Muscle of arm (tissue), 12 donors: ENCODE measurements around the gene ZMIZ2. TPM values are rescaled to one million over a fixed set of nuclear protein-coding genes. Genes with fewer than 3 reads are reported as not detected.
"Not testable (repeated sequence)": the region's sequence is repeated elsewhere in the genome, so short reads cannot be mapped to it uniquely, and the experiment has no call there.

ENCODE experiments used
- DNase-seq: peaks from one replicate; pipeline ENCODE4 v3.0.0-alpha.2; 2013
- polyA plus RNA-seq, 12 donors: library from polyadenylated mRNA; unstranded; fragments of 120-200 nt; gene quantifications; one replicate each; pipeline ENCODE4 v1.2.1, GENCODE V29; 2013; ENCODE audit not compliant: insufficient read length in 12 of 12

The ZMIZ2 gene
- polyA plus RNA-seq, 12 donors = 24.5 to 90.1 (median 34.1) TPM; not detected in 1

DNA sequence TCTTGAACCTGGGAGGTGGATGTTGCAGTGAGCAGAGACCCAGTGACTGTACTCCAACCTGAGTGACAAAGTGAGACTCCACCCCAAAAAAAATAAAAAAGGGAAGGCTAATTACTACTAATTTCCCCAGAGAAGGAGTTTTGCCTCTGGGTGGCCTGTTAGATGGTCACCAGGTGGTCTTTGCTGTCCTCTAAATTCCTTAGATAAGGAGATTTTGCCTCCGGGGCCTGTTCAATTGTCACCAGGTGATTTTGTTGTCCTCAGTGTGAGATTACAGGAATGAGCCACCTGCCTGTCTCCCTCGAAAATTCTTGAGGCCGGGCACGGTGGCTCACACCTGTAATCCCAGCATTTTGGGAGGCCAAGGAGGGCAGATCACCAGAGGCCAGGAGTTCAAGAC is 24.4 kb upstream of the ZMIZ2 start:
- DNase-seq = no peak

DNA sequence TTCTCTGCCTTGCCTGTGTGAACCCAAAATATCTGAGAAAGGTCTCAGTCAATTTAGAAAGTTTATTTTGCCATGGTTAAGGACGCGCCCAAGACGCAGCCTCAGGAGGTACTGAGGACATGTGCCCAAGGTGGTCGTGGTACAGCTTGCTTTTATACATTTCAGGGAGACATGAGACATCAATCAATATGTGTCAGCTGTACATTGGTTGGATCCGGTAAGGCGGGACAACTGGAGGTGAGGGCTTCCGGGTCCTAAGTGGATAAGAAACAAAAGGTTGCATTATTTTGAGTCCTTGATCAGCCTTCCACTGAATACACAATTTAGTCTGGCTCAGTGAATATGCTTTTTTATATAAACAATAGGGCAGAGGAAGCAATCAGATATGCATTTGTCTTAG is 22.4 kb upstream of the ZMIZ2 start:
- not testable (repeated sequence) for DNase-seq

DNA sequence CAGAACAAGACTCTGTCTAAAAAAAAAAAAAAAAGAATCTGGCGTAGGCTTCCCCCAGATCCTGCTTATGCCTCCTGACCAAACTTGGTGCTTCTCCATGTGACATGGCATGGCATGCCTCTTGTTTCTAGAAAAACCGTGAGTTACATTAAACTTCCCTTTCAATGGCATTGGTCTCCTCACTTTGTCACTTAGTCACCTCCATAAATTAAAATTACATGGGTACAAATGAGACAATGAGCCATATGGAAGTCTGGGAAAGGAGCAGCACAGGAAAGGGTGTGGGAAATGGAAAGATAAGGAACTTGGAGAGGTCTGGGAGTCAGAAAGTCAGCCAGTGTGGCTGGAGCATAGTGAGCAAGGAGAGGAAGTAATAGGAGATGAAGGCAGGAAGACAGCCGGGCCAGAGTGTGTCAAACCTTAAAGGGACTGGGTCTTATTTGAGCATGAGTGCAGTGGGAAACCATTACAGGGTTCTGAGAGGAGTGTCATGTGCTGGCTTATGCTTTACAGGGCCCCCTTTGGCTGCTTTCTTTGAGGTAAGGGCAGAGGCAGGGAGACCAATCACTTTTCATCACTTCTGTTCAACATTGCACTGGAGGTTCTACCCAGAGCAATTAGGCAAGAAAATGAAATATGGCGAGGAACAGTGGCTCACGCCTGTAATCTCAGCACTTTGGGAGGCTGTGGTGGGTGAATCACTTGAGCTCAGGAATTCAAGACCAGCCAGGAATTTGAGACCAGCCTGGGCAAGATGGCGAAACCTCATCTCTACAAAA is 21.3 kb upstream of the ZMIZ2 start:
- no peak for DNase-seq

DNA sequence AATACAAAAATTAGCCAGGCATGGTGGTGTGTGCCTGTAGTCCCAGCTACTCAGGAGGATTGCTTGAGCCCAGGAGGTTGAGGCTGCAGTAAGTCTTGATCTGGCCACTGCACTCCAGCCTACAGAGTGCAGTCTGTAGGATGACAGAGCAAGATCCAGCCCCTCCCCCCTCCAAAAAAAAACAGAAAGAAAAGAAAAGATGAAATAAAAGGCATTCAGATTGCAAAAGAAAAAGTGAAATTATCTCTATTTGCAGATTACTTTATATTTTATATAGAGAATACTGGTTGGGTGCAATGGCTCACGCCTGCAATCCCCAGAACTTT is 20.7 kb upstream of the ZMIZ2 start:
- no peak for DNase-seq

DNA sequence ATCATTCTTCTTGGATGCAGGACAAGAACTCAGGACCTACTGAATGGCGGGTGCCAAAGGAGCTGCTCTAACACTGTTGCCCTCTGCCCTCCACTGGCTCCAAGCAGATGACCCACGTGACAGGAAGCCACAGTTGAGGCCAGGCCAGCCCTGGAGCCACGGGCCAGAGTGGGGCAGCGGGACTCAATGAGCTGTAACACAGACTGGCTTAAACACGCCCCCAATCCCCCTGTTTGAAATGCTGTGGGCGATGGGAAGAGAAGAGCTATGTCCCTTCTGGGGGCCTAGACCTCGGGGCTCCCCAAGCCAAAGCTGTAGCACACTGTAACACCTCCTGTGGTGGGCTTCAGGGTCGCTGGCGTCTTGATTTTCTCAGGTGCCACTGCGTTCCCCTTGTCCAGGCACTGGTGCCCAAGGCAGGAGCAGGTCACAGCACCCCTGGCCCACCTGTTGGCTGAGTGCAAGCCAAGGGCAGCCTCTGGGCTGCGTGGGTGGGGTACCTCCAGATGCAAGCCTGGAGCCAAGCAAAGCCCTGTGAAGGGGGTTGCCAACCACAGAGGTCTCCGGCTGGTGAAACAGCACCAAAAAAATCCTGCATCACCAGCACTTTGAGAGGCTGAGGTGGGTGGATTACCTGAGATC is 18.6 kb upstream of the ZMIZ2 start:
- no peak for DNase-seq

DNA sequence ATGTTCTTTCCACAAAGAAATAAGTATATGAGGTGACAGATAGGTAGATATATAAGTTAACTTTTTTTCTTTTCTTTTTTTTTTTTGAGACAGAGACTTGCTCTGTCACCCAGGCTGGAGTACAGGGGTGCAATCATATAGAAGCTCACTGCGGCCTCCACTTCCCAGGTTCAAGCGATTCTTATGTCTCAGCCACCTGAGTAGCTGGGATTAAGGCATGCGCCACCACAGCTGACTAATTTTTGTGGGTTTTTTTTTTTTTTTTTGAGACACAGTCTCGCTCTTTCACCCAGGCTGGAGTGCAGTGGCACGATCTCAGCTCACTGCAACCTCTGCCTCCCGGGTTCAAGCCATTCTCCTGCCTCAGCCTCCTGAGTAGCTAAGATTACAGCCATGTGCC is 15.7 kb upstream of the ZMIZ2 start:
- not testable (repeated sequence) for DNase-seq

DNA sequence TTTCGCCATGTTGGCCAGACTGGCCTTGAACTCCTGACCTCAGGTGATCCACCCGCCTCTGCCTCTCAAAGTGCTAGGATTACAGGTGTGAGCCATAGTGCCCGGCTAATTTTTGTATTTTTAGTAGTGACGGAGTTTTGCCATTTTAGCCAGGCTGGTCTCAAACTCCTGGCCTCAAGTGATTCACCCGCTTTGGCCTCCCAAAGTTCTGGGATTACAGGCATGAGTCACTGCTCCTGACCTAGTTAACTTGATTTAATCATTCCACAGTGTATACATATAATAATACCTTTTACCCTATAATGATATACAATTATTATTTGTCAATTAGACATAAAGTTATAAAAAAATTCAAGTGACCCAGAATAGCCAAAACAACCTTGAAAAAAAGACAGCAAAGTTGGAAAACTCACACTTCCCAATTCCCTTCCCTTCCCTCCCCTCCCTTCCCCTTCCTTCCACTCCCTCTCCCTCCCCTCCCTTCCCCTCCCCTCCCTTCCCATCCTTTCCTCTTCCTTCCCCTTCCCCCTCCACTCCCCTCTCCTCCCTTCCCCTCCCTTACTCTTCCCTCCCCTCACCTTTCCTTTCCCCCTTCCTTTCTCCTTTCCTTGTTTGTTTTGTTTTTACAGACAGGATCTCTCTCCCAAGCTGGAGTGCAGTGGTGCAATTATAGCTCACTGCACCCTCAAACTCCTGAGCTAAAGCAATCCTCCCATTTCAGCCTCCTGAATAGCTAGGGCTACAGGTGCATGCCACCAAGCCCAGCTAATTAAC is 14.8 kb upstream of the ZMIZ2 start:
- DNase-seq = no peak

DNA sequence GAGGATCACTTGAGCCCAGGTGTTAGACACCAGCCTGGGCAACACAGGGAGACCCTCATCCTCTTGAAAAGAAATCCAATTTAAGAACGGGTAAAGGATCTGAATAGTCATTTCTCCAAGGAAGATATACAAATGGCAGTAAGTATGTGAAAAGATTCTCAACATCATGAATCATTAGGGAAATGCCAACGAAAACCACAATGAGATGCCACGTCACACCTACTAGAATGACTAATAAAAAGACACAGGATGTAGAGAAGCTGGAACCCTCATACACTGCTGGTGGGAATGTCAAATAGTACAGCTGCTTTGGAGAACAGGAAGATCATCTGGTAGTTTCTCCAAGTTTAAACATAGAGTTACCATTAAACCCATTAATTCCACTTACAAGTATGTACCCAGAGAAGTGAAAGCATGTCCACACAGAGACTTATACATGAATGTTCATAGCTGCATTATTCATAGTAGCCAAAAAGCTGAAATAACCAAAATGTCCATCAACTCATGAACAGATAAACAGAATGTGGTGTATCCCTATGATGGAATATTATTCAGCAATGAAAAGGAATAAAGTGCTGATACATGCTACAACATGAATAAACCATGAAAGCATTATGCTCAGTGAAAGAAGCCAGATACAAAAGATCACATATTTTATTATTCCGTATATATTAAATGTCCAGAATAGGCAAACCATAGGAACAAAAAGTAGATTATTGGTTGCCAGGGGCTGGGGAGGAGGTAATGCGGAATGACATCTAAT is 13.1 kb upstream of the ZMIZ2 start:
- DNase-seq = no peak

DNA sequence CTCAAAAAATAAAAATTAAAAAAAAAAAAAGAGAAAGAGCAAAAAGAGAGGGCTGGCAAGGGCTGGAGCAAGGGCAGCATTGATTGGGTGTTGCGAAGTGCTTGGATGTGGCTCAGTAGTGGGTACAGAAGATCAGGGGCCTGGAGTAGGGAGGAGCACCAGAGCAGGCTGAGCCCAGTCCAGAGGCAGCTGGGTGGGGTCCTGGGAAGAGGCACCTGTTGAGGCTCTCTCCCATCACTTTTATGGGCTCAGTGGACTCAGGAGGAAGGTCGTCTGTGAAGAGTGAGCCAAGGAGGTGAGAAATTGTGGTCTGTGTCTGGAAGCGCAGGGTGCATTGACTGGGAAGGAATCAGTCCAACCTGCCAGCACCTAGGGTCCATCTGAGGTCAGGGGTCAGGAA is 11.8 kb upstream of the ZMIZ2 start:
- no peak for DNase-seq

DNA sequence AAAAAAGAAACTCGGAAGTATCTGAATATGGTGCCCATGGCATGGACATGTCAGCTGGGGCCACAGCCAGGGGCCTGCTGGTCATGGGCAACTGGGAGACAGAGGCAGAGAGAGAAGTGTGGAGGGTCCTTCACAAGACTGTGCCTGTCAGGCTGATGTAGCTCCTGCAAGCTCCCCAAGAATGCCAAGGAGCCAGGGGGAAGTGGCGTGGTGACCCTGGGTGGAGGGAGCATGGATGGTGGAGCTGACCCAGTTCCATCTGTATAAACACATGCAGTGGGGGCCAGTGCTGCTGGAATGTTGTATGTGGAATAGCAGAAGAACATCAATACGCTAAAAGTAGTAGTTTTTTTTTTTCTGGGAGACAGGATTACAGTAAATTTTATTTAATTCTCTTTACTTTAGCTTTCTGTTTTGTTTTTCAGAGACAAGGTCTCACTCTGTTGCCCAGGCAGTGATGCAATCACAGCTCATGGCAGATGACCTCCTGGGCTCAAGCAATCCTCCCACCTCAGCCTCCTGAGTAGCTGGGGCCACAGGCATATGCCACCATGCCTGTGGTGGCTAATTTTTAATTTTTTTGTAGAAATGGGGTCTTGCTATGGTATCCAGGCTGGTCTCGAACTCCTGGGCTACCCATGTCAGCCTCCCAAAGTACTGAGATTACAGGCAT is 10.5 kb upstream of the ZMIZ2 start:
- no peak for DNase-seq

DNA sequence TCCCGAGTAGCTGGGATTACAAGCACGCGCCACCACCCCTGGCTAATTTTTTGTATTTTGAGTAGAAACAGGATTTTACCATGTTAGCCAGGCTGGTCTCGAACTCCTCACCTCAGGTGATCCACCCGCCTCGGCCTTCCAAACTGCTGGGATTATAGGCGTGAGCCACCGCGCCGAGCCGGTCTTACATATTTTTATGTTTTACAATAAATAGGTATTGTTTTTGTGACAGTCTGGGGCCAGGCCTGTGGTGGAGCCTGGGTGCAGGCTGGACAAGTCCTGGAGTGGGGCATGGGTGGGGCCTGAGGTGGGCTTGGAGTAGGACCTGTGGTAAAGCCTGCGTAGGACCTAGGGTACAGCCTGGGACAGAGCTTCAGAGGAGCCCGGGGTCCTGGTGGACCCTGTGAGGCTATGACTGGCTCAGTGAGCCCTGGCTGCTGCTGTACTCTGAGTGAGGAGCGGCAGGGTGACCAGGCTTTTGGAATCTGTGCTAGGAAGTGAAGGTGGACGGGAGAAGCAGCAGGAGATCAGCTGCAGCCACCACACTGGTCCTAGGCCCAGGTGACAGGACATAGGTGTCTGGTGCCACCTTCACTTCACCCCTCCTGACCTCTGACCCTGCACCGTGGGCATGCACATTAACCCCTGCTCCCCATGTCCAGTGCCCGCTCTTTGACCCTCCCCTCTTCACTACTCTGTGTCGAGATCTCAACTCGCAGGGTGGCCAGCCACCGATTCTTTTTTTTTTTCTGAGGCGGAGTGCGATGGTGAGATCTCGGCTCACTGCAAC is 9.6 kb upstream of the ZMIZ2 start:
- no peak for DNase-seq

DNA sequence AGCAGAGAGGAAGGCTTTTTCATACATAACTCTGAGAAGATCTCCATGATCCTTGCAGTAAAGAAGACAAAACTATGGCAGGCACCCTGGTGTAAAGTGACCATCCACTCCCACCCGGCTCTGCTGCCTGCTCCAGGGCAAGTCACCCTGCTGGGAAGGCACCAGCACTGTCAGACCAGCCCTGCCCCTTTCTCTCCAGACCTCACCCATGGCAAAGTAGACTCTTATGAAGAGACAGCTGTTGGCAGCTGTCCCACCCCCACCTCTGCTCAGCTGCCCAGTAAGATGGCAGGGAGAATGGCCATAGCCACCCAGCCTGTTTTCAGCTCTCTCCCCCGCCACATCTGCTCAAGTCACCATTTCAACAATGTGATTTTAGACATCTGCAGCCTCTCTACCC is 8.6 kb upstream of the ZMIZ2 start:
- DNase-seq = no peak

DNA sequence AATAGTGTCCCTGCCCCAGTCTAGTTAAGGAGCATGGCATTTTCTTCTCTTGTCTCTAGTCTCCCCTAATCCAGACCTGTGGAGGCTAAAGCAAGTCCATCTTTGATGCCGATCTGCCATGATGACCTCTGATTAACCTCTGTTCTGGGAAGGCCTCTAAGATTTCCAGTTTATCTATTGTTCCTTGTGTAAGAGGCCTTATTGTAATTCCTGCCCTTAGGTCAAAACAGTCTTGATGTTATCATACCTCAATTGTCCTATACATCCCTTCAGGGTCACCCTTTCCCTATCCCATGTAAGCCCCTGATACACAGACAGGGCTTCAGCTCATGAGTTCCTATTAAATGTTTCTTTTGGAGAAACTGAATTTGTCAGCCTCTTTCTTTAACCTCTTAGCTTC is 4.9 kb upstream of the ZMIZ2 start:
- DNase-seq = no peak

DNA sequence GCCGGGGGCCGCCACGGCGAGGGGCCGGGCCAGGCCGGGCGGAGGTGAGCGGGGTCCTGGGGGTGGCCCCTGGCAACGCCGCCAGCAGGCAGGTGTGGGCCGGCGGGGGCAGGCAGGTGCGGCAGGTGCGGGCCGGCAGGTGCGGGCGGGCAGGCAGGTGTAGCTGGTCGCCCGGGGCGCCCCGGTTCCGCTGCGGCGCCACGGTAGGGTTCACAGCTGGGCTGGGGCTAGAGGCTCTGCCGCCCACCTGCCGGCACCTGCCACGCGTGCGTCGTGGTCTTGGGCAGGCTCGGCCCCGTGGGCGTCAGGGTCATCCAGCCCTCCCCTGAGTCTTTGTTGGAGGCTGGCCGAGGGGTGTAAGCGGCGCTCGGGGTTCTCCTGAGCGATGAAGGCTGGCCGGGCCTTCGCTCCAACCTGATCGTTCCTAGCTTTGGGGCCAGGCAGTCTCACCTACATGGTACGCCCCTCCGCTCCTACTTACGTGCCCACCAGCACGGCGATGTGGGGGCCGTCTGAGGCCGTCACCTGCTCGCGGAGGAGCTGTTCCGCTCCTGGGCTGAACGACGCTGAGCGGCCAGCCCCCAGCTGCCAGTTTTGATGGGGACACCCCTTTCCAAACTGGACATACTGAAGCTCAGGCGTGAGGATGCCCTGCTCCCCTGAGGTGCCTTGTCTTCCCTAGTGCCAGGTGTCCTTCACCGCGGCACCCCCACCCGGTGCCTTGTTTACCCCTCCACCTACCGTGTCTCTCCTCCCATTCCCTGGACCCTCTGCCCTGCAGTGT is 493 bp downstream of the ZMIZ2 start:
- no peak for DNase-seq

DNA sequence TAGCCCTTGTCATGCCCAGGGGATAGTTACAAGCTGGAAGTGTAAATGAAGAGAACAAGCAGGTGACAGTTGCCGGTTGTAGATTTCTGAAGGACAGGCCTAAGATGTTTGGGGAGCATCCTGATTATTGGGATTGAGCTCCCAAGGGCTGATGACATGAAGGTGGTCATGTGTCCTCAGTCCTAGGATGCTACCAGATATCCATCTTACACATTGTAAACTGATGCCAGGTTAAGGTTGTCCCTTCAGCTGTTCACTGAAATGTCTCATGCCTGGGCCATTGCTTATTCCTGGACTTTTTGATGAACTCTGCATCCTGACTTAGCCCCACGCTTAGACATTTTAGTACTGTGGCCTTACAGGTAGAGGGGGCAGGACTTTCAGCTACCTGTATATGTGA is 1.3 kb downstream of the ZMIZ2 start:
- DNase-seq = no peak

DNA sequence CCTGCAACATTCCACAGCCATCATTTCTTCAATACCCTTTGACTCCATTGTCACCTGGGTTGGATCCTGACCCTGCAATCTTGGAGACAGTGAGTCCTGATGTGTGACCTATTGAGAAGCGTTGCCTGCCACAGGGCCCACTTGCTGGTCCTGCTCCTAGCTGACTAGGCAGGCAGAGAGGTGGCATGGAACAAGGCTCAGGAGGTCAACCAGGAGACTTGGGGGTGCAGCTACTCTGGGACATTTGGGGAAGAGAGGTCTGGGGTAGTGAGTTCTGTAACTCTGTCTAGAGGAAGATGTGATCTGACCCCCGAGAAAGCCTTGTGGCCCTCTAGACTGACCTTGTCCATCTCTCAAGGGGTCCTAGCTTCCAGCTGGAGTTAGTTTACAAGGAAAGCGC is 1.8 kb downstream of the ZMIZ2 start:
- no peak for DNase-seq

DNA sequence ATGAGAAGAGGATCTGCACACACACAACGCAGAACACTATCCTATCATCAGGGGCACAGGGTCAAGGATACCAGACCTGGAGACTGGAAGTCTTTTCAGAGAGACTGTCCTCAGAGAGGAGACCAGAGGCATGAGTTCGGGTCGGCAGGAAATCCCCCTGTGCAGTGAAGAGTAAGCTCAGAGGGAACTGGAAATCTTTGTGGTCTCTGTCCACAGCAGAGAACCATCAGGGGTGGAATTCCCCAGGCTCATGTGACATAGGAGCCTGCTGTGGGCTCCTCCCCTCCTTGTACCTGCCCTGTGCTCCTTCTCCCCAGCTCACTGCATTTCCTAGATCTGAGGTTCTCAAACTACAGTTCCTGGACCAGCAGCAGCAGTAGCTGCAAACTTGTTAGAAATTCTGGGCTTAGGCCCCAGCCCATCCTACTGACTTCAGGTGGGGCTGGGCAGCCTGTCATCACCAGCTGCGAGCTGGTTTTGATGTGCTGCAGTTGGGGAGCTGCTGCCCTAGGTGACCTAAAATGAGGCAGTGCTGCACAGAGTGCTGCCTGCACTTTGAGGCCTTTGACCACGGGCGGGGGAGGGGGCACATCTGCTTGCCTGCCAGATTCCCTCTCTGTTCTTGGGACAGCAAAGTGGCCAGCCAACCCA is 2.4 kb downstream of the ZMIZ2 start:
- DNase-seq = no peak

DNA sequence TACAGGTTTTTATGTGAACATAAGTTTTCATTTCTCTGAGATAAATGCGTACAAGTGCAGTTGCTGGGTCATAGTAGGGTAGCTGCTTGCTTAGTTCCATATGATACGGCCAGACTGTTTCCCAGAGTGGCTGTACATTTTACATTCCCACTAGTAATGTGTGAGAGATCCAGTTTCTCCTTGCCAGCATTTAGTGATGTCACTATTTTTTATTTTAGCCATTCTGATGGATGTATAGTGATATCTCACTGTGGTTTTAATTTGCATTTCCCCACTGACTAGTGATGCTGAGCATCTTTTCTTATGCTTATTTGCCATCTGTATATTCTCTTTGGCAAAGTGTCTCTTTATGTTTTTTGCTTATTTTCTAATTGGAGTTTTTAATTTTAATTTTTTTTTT is 4.2 kb downstream of the ZMIZ2 start:
- DNase-seq = no peak
